ENCODE measurements around the gene ANKRD63.
A peak's percentile ranks its signal among the peaks of the same experiment; 100 is the strongest.

The ANKRD63 gene

DNA sequence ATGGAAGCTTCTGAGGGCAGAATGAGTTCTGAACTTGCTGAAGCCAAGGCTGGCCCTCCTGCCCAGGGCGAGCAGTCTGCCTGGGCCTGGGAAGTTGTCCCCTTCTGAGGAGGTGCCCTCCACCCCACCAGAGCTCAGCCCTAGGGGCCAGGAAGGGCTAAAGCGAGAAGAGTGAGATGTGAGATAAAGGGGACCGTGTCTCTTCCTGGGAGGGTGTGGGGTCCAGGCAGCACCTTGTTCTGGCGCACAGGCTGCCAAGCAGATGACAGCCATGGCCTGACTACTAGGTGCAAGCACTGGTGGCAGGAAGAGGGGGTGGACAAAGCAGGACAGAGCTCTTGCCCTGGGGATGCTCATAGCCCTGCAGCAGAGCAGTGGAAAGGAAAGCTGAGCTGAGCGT is 40.3 kb downstream of the ANKRD63 start:
- Histone ChIP-seq H3K4me3 (ENCODE audit: low read length) (no peak overlapping the region), H2AK5ac (ENCODE audit: low read length) (no peak overlapping the region), H3K79me1 (ENCODE audit: low read length) (no peaks in the 10 kb centered on the region), H3K4me1 (ENCODE audit: control insufficient read depth, low read depth, low read length) (peaks cover 3% of the 10 kb centered on the region), H3K56ac (ENCODE audit: low read length) (no peak overlapping the region), H4K8ac (ENCODE audit: low read depth, low read length) (no peak overlapping the region), H3K79me2 (ENCODE audit: control insufficient read depth, insufficient read depth, low read length) (no peaks in the 10 kb centered on the region), H2BK15ac (replicated peaks; ENCODE audit: low read depth) (no peak overlapping the region), H3K27ac (ENCODE audit: low read depth, low read length) (no peak overlapping the region), H3K27me3 (ENCODE audit: insufficient read depth, low read length, poor library complexity) (no peaks in the 10 kb centered on the region), H2BK120ac (ENCODE audit: low read depth, low read length) (no peak overlapping the region), H3K23ac (ENCODE audit: low read length) (no peak overlapping the region), H4K5ac (ENCODE audit: low read length) (no peak overlapping the region), H2BK5ac (ENCODE audit: low read length) (no peak overlapping the region), H3K18ac (ENCODE audit: low read length) (no peak overlapping the region), H3K4ac (ENCODE audit: low read depth, low read length) (no peak overlapping the region), H3K36me3 (ENCODE audit: control insufficient read depth, insufficient read depth, low read length) (no peaks in the 10 kb centered on the region), H3K4me2 (ENCODE audit: low read length) (no peak overlapping the region), H3K9ac (ENCODE audit: low read length) (no peak overlapping the region)
- no CpG with 5 or more reads among the region's 5 CpGs for WGBS (ENCODE audit: extremely low coverage, insufficient coverage, low lambda C conversion rate)
- no peak for DNase-seq

DNA sequence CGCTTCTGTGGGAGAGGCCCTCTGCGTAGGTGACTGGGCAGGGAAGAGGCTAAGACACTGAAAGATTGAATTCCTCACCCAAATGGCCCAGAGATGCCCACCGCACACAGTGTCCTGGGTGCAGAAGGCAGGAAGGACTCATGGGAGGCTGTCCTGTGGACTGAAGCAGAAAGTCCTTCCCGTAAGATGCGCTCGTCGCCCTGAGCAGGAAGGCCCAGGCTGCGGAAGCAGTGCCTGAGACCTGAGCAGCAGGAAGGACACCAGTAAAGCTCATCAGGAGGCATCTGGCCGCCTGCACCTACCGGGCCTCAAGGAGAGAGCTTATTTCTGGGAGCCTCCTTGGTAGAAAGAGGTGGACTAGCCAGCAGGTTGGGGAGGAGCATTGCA is 40.7 kb downstream of the ANKRD63 start:
- no peaks in the 10 kb centered on the region for H3K27me3 ChIP-seq (ENCODE audit: insufficient read depth, low read length, poor library complexity)
- no peak overlapping the region for H3K18ac ChIP-seq (ENCODE audit: low read length)
- H3K79me2 ChIP-seq (ENCODE audit: control insufficient read depth, insufficient read depth, low read length): no peaks in the 10 kb centered on the region
- peaks cover 3% of the 10 kb centered on the region for H3K4me1 ChIP-seq (ENCODE audit: control insufficient read depth, low read depth, low read length)
- no peaks in the 10 kb centered on the region for H3K36me3 ChIP-seq (ENCODE audit: control insufficient read depth, insufficient read depth, low read length)
- no CpG with 5 or more reads among the region's 10 CpGs for WGBS (ENCODE audit: extremely low coverage, insufficient coverage, low lambda C conversion rate)
- no peak overlapping the region for H2BK120ac ChIP-seq (ENCODE audit: low read depth, low read length)
- H4K5ac ChIP-seq (ENCODE audit: low read length): no peak overlapping the region
- no peak overlapping the region for H3K4me2 ChIP-seq (ENCODE audit: low read length)
- H3K9ac ChIP-seq (ENCODE audit: low read length): no peak overlapping the region
- H2BK15ac ChIP-seq (replicated peaks; ENCODE audit: low read depth): no peak overlapping the region
- DNase-seq: no peak
- no peak overlapping the region for H3K23ac ChIP-seq (ENCODE audit: low read length)
- no peaks in the 10 kb centered on the region for H3K79me1 ChIP-seq (ENCODE audit: low read length)
- no peak overlapping the region for H2BK5ac ChIP-seq (ENCODE audit: low read length)
- H3K4me3 ChIP-seq (ENCODE audit: low read length): no peak overlapping the region
- H3K56ac ChIP-seq (ENCODE audit: low read length): no peak overlapping the region
- H4K8ac ChIP-seq (ENCODE audit: low read depth, low read length): no peak overlapping the region
- H3K27ac ChIP-seq (ENCODE audit: low read depth, low read length): no peak overlapping the region
- no peak overlapping the region for H3K4ac ChIP-seq (ENCODE audit: low read depth, low read length)
- H2AK5ac ChIP-seq (ENCODE audit: low read length): no peak overlapping the region

DNA sequence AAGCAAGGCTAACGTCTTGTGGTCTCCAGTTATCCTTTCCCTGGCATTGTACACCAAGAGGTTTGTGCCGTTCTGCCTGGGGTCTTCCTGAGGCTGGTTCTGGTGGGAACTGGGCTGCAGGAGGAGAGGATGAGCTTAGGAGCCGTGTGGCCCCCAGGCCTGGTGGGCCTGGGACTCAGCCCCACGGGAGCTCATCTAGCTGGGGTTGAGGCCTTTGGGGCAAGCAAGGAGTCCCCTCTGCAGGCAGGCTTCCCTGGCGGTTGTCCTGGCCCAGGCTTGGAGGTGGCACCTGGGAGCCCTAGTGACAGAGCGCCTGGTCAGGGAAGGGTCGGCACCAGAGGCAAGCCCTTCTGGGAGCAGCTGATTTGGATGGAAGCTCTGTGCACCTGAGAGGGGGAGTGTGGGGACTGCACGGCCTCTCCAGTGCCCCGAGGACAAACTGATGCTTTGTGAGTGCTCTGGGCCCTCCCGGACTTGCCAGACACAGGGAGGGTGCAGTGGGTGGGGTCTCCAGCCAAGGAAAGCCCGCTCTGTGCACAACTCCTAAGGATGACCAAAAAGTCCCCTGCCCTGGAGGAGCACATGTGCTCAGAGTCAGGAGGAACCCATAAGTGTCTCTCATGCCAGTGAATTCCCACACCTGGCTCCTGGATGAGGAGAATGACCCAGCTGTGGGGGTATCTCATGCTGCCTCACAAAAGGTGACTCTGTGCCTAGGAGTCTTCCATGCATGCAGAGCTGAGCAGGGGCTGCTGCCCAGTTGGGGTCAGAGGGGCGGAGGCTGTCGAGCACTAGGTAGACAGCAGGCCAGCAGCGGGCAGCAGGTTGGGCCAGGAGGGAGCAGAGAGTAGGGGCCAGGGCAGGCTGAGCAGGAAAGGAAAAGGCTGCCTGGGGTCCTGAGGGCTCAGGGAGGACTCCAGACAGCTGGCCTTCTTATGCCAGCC is 41.3 kb downstream of the ANKRD63 start:
- Histone ChIP-seq H3K56ac (ENCODE audit: low read length) (no peak overlapping the region), H3K4me1 (ENCODE audit: control insufficient read depth, low read depth, low read length) (peaks cover 3% of the 10 kb centered on the region), H3K36me3 (ENCODE audit: control insufficient read depth, insufficient read depth, low read length) (no peaks in the 10 kb centered on the region)

DNA sequence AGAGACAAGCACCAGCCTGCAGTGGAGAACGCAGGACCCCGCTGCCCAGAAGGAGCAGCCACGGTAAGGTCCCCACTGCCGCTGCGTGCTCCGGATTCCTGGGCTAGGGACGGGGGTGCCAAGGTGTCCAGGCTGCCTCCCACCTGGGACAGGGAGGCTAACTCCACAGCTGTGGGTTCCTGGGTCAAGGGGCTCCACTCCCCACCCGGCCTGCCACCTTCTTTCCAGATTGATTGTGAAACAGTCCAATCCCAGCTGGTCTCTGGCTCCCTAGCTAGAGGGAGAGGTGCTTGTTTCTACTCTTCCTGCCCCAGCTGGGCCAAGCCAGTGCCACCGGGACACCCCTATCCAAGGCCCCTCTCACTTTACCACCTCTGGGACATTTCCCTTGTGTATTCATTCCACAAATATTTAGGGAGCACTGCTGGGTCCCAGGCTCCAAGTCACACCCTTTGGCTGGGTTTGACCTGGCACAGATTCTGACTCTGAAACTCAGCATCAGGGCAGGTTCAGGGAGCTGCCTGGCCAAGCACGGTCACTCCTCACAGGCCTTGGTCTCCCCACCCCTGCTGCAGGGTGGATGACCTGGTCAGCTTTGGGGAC is 42.1 kb downstream of the ANKRD63 start:
- Histone ChIP-seq H2BK120ac (ENCODE audit: low read depth, low read length) (no peak overlapping the region), H3K9ac (ENCODE audit: low read length) (no peak overlapping the region), H2BK15ac (replicated peaks; ENCODE audit: low read depth) (no peak overlapping the region), H2AK5ac (ENCODE audit: low read length) (no peak overlapping the region), H2BK5ac (ENCODE audit: low read length) (no peak overlapping the region), H3K56ac (ENCODE audit: low read length) (peak overlapping the region; percentile 7), H3K27me3 (ENCODE audit: insufficient read depth, low read length, poor library complexity) (no peaks in the 10 kb centered on the region), H3K4me3 (ENCODE audit: low read length) (no peak overlapping the region), H3K36me3 (ENCODE audit: control insufficient read depth, insufficient read depth, low read length) (no peaks in the 10 kb centered on the region), H3K4me1 (ENCODE audit: control insufficient read depth, low read depth, low read length) (peaks cover 3% of the 10 kb centered on the region), H3K79me1 (ENCODE audit: low read length) (no peaks in the 10 kb centered on the region), H3K23ac (ENCODE audit: low read length) (no peak overlapping the region), H3K79me2 (ENCODE audit: control insufficient read depth, insufficient read depth, low read length) (no peaks in the 10 kb centered on the region), H3K27ac (ENCODE audit: low read depth, low read length) (no peak overlapping the region), H4K8ac (ENCODE audit: low read depth, low read length) (no peak overlapping the region), H3K4ac (ENCODE audit: low read depth, low read length) (no peak overlapping the region), H4K5ac (ENCODE audit: low read length) (no peak overlapping the region), H3K4me2 (ENCODE audit: low read length) (no peak overlapping the region), H3K18ac (ENCODE audit: low read length) (no peak overlapping the region)
- no peak for DNase-seq
- no CpG with 5 or more reads among the region's 10 CpGs for WGBS (ENCODE audit: extremely low coverage, insufficient coverage, low lambda C conversion rate)

More for the DNA sequence above, 41.3 kb downstream of the ANKRD63 start:
- Histone ChIP-seq H4K5ac (ENCODE audit: low read length) (no peak overlapping the region), H3K79me2 (ENCODE audit: control insufficient read depth, insufficient read depth, low read length) (no peaks in the 10 kb centered on the region), H3K79me1 (ENCODE audit: low read length) (no peaks in the 10 kb centered on the region), H2BK15ac (replicated peaks; ENCODE audit: low read depth) (no peak overlapping the region), H2BK120ac (ENCODE audit: low read depth, low read length) (no peak overlapping the region), H4K8ac (ENCODE audit: low read depth, low read length) (no peak overlapping the region), H3K23ac (ENCODE audit: low read length) (no peak overlapping the region), H3K27me3 (ENCODE audit: insufficient read depth, low read length, poor library complexity) (no peaks in the 10 kb centered on the region), H3K9ac (ENCODE audit: low read length) (no peak overlapping the region), H3K27ac (ENCODE audit: low read depth, low read length) (no peak overlapping the region), H3K4ac (ENCODE audit: low read depth, low read length) (no peak overlapping the region), H2BK5ac (ENCODE audit: low read length) (no peak overlapping the region), H3K4me2 (ENCODE audit: low read length) (no peak overlapping the region), H3K18ac (ENCODE audit: low read length) (no peak overlapping the region), H2AK5ac (ENCODE audit: low read length) (no peak overlapping the region), H3K4me3 (ENCODE audit: low read length) (no peak overlapping the region)
- WGBS (ENCODE audit: extremely low coverage, insufficient coverage, low lambda C conversion rate): no CpG with 5 or more reads among the region's 14 CpGs
- DNase-seq: no peak

DNA sequence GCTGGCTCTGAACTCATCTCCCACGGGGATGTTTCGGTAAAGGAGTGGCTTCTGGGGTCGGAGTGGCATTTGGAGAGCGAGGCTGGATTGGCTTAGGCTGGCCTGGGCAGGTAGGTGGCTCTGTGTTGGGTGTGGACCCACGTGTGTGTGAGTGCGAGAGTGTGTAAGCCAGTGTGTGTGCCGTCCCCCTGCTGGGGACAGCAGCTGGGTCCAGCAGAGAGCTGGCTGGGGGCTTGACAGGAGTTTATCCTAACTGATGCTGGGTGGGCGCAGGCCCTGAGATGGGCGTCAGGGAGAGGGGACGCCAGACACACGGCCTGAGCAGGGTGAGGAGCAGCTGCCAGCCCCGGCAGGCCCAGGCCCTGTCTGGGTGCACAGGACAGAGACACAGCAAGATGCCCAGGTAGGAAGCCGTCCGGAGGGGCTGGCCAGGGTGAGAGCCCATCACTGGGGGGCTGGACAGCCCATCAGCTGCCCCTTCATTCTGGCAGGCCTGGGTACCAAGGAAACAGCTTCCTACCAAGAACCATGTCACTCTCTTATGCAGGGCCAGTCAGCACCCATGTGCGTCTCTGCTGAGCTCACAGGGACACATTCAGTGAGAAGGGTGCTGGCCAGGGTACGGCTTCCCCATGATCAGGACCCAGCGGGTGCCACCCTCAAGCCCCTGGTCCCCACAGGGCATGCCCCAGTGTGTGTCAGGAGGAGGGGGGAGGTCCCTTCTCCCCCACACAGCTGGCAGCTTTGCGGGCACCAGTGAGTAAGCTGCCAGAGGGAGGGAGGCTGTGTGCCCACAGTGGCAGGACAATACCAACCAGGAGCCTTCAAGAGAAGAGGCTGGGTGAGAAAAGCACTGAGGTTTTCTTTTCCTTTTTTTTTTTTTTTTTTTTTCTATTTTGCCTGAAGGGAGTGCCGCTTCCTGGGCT is 42.9 kb downstream of the ANKRD63 start:
- H3K4me2 ChIP-seq (ENCODE audit: low read length): no peak overlapping the region
- no peaks in the 10 kb centered on the region for H3K27me3 ChIP-seq (ENCODE audit: insufficient read depth, low read length, poor library complexity)
- H3K79me1 ChIP-seq (ENCODE audit: low read length): no peaks in the 10 kb centered on the region
- H3K4me3 ChIP-seq (ENCODE audit: low read length): no peak overlapping the region
- no peak overlapping the region for H3K4ac ChIP-seq (ENCODE audit: low read depth, low read length)
- H3K27ac ChIP-seq (ENCODE audit: low read depth, low read length): no peak overlapping the region
- no peak overlapping the region for H2BK5ac ChIP-seq (ENCODE audit: low read length)
- H3K79me2 ChIP-seq (ENCODE audit: control insufficient read depth, insufficient read depth, low read length): no peaks in the 10 kb centered on the region
- no peak overlapping the region for H3K23ac ChIP-seq (ENCODE audit: low read length)
- H2BK120ac ChIP-seq (ENCODE audit: low read depth, low read length): no peak overlapping the region
- no peak overlapping the region for H2BK15ac ChIP-seq (replicated peaks; ENCODE audit: low read depth)
- peak overlapping the region; percentile 22 for H3K56ac ChIP-seq (ENCODE audit: low read length)
- no peak overlapping the region for H3K18ac ChIP-seq (ENCODE audit: low read length)
- no peaks in the 10 kb centered on the region for H3K36me3 ChIP-seq (ENCODE audit: control insufficient read depth, insufficient read depth, low read length)
- H3K9ac ChIP-seq (ENCODE audit: low read length): no peak overlapping the region
- WGBS (ENCODE audit: extremely low coverage, insufficient coverage, low lambda C conversion rate): no CpG with 5 or more reads among the region's 19 CpGs
- H3K4me1 ChIP-seq (ENCODE audit: control insufficient read depth, low read depth, low read length): no peaks in the 10 kb centered on the region
- no peak for DNase-seq
- H2AK5ac ChIP-seq (ENCODE audit: low read length): no peak overlapping the region
- no peak overlapping the region for H4K5ac ChIP-seq (ENCODE audit: low read length)
- no peak overlapping the region for H4K8ac ChIP-seq (ENCODE audit: low read depth, low read length)
